Central memory CD4-positive, alpha-beta T cell (primary cell): ENCODE measurements around the gene LAMA5.

Experiments
- DNase-seq: peaks from one replicate; pipeline ENCODE4 v3.0.0; 2022

The LAMA5 gene

GRCh38 chr20:62281161-62281933, 85.8 kb downstream of the LAMA5 start:
- no peak for DNase-seq

DNA sequence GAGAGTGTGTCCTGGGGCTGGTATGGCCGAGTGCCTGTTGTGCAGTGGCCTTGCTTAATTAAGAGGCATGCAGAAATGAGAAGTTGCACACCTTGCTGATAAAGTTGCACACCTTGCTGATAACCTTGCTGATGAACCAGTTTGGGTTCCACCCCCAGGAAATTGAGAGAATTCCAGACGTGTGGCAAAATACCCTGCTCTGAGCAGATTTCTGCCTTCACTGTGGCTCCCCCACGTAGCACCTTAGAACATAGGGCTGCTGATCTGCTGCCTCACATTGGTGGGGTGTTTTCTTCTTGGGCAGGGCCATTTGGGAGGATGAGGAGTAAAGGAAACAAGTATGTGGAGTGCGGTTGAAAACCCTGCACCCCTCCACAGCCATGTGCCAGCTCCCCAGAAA, 86.8 kb downstream of the LAMA5 start:
- DNase-seq, result no peak

- no peak for DNase-seq
Observed at GRCh38 chr20:62277253-62277652, 89.9 kb downstream of the LAMA5 start.

- no peak for DNase-seq
Observed at GRCh38 chr20:62276439-62276838, 90.7 kb downstream of the LAMA5 start.

DNA sequence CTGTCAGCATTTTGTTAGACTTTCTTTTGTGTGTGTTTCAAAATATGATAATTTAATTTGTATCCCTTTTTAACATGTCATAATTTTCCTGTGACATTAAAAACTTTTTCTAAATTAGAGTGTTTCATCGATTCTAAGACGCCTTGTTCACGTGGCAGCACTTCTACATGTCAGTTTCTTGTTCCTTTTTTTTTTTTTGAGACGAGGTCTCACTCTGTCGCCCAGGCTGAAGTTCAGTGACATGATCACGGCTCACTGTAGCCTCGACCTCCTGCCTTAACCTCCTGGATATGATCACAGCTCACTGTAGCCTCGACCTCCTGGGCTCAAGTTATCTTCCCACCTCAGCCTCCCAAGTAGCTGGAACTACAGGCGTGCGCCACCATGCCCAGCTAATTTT, 91.9 kb downstream of the LAMA5 start:
- DNase-seq, result no peak

GRCh38 chr20:62274332-62274950, 92.7 kb downstream of the LAMA5 start:
- no peak for DNase-seq

GRCh38 chr20:62273416-62273815, 93.7 kb downstream of the LAMA5 start:
- no peak for DNase-seq

- DNase-seq, result no peak
Observed at GRCh38 chr20:62272200-62272599, 94.9 kb downstream of the LAMA5 start.

DNA sequence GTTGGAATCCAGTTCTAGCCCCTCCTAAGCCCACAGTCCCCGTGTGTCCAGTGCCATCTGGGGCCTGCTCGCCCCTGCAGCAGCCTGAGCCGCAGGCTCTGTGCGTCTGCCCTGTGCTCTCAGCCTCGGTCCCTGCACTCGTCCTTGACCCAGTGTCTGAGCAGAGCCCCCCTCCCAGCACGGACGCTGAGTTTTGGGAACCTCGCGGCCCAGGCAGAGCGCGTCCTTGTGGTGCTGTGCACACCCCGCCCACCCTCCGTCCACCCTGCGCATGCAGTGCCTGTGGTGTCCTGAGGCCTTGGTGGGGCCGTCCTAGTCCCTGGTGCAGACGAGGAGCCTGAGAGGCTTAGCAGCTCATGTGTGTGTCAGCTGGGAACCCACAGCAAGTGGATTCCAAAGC, 97.2 kb downstream of the LAMA5 start:
- no peak for DNase-seq

- no peak for DNase-seq
Observed at GRCh38 chr20:62269378-62269777, 97.7 kb downstream of the LAMA5 start.

DNA sequence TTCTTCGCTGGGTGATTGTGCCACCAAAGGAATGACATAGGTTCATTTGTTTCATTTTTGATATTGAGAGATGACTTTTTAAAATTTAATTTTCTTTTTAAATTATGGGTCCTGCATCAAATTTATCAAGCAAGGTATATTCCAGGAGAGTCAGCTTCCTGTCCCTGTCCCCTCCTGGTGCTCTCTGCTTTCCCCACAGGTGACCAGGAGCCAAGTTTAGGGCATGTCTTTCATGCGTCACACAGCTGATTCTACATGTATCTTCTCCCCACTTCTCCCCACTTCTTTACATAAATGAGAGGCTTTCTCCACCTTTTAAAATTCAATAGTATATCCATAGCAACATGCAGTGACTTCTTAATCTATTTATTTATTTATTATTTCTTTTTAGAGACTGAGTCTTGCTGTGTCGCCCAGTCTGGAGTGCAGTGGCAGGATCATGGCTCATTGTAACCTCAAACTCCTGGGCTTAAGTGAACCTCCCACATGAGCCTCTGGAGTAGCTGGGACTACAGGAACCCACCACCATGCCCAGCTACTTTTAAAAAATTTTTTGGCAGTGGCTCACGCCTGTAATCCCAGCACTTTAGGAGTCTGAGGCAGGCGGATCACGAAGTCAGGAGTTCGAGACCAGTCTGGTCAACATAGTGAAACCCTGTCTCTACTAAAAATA, 98.7 kb downstream of the LAMA5 start:
- no peak for DNase-seq

GRCh38 chr20:62267543-62267942, 99.6 kb downstream of the LAMA5 start:
- DNase-seq, result no peak

DNA sequence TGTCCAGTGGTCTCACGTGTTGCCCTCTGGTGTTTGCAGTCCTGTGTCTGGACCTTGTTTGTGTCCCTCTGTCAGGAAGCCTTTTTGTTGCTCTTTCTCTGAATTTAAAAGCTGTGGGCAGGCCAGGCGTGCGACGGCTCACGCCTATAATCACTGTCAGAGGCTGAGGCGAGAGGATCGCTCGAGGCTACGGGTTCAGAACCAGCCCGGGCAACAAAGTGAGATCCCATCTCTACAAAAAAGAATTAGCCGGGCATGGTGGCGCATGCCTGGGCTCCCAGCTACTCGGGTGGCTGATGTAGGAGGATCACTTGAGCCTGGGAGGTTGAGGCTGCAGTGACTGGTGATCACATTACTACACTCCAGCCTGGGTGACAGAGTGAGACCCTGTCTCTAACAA, 100.3 kb downstream of the LAMA5 start:
- DNase-seq, result no peak

DNA sequence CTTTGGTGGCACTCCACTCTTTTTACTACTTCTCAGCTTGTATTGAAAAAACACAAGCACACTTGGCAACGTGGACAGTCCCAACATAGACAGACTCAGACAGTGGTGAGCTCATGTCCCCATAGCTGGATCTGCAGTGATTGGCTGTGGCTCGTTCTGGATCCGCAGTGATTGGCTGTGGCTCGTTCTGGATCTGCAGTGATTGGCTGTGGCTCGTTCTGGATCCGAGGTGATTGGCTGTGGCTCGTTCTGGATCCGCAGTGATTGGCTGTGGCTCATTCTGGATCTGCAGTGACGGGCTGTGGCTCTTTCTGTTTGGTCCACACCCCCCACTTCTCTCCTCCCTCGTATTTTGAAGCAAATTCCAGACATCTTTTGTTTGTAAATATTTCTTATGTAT, 100.8 kb downstream of the LAMA5 start:
- no peak for DNase-seq

DNA sequence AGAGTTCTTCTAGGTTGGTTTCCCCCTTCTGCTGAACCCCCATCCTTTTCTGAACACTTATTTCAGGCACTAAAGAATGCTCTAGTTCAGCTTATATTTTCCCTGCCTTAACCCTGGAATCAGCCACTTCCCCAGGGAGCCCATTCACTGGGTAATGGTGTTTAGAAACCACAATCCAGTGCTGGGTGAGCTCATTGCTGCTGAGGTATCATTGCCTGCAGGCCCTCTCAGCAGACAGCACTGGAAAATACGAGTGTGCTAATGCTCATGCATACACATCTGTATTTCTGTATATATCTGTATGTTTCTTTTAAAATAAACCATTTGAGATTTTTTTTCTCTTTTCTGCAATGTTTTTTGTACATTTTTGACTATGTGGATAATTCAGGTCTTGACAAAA, 101.7 kb downstream of the LAMA5 start:
- no peak for DNase-seq

DNA sequence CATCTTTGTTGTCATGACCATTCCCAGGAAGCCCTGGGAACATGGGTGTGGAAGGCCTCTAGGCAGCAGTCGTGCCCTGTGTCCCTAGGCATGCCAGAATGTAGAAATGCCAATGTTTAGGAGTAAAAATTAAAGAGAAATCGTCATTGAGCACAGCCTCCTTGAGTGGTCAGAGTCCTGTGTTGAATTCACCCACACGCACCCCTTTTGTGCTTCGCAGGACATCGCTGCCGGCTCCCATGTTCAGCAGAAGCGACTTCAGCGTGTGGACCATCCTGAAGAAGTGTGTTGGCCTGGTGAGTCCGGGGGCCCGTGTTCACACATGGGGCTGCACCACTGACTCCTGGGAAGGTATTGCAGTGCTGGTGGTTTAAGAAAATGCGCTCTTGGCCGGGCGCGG, 103.7 kb downstream of the LAMA5 start:
- no peak for DNase-seq

DNA sequence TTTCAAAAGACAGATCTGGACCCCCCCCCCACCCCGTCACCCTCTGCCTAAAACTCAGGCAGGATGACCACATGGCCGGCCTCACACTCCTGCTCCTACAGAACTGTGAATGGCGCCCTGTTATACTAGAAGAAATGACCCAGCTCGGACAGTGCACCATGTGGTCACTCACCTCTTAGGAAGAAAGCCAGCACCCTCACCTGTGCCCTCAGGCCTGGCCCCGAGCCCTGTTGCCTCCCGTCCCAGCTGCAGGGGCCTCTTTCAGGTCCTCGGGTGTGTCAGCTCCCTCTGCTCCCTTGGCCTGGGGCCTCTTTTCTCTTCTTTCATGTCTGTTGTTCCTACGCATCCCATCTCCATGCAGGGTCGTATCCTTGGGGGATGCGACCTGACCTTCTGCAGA, 105.0 kb downstream of the LAMA5 start:
- no peak for DNase-seq

GRCh38 chr20:62259294-62259565, 107.9 kb downstream of the LAMA5 start:
- no peak for DNase-seq
